Trophoblast cell (in vitro differentiated cells and primary cell): ENCODE data around the gene COL5A3.

Experiments used
- DNase-seq, 2 donors: peaks; one replicate each; pipeline ENCODE4 v3.0.0-alpha.2; 2016
- H2AFZ ChIP-seq: 2 replicates; pipeline ENCODE4 v1.6.1; 2013; ENCODE audit warnings: low read length, moderate library complexity, mild to moderate bottlenecking; ENCODE audit not compliant: insufficient read depth, poor library complexity
- H2AK5ac ChIP-seq: 2 replicates; pipeline ENCODE4 v1.6.1; 2013; ENCODE audit warnings: mild to moderate bottlenecking, low read length
- H2BK120ac ChIP-seq: 2 replicates; pipeline ENCODE4 v1.6.1; 2013; ENCODE audit warnings: low read length, mild to moderate bottlenecking, moderate library complexity; ENCODE audit not compliant: insufficient read depth, poor library complexity
- H2BK12ac ChIP-seq: 2 replicates; pipeline ENCODE4 v1.6.1; 2013; ENCODE audit warnings: mild to moderate bottlenecking, low read length, moderate library complexity
- H2BK5ac ChIP-seq: 2 replicates; pipeline ENCODE4 v1.6.1; 2013; ENCODE audit warnings: low read length, low read depth, moderate library complexity, mild to moderate bottlenecking; ENCODE audit not compliant: poor library complexity
- H3K14ac ChIP-seq: 2 replicates; pipeline ENCODE4 v1.6.1; 2013; ENCODE audit warnings: mild to moderate bottlenecking, low read length
- H3K18ac ChIP-seq: 2 replicates; pipeline ENCODE4 v1.6.1; 2013; ENCODE audit warnings: mild to moderate bottlenecking, low read length
- H3K23ac ChIP-seq: 2 replicates; pipeline ENCODE4 v1.6.1; 2013; ENCODE audit warnings: low read length
- H3K27ac ChIP-seq: 2 replicates; pipeline ENCODE4 v1.5.1; 2013; ENCODE audit warnings: low read depth, mild to moderate bottlenecking, inconsistent platforms, low read length, moderate library complexity
- H3K27me3 ChIP-seq: 2 replicates; pipeline ENCODE4 v1.6.1; 2013; ENCODE audit warnings: inconsistent platforms, mild to moderate bottlenecking, low read length, moderate library complexity; ENCODE audit not compliant: insufficient read depth
- H3K36me3 ChIP-seq, 2 experiments: 1 replicate in 1 of 2; 2 replicates in 1 of 2; pipeline ENCODE4 v1.6.1; 2013; ENCODE audit warnings: low read length in 2 of 2, mild to moderate bottlenecking in 2 of 2, moderate library complexity in 1 of 2; ENCODE audit not compliant: insufficient read depth in 2 of 2, control insufficient read depth in 1 of 2
- H3K4ac ChIP-seq: 2 replicates; pipeline ENCODE4 v1.6.1; 2013; ENCODE audit warnings: low read depth, mild to moderate bottlenecking, low read length, moderate library complexity
- H3K4me1 ChIP-seq, 2 experiments: 1 replicate in 1 of 2; 2 replicates in 1 of 2; pipeline ENCODE4 v1.6.1; 2013; ENCODE audit warnings: low read length in 2 of 2, mild to moderate bottlenecking in 2 of 2, moderate library complexity in 1 of 2; ENCODE audit not compliant: insufficient read depth in 2 of 2, control insufficient read depth in 1 of 2
- H3K4me2 ChIP-seq: 2 replicates; pipeline ENCODE4 v1.6.1; 2013; ENCODE audit warnings: inconsistent platforms, mild to moderate bottlenecking, low read length, moderate library complexity
- H3K4me3 ChIP-seq: 2 replicates; pipeline ENCODE4 v1.5.1; 2013; ENCODE audit warnings: mild to moderate bottlenecking, low read depth, low read length, inconsistent platforms
- H3K79me1 ChIP-seq: one replicate; pipeline ENCODE4 v1.6.1; 2013; ENCODE audit warnings: low read length
- H3K79me2 ChIP-seq: 2 replicates; pipeline ENCODE4 v1.6.1; 2013; ENCODE audit warnings: low read length, mild to moderate bottlenecking; ENCODE audit not compliant: control insufficient read depth, insufficient read depth, poor library complexity
- H3K9ac ChIP-seq: 2 replicates; pipeline ENCODE4 v1.6.1; 2013; ENCODE audit warnings: mild to moderate bottlenecking, low read length
- H3K9me3 ChIP-seq: 2 replicates; pipeline ENCODE4 v1.6.1; 2013; ENCODE audit warnings: low read depth, mild to moderate bottlenecking, control low read depth, inconsistent platforms, low read length; ENCODE audit not compliant: insufficient read depth
- H4K12ac ChIP-seq: 2 replicates; pipeline ENCODE4 v1.6.1; 2013; ENCODE audit warnings: low read depth, mild to moderate bottlenecking, low read length, moderate library complexity
- H4K8ac ChIP-seq: 2 replicates; pipeline ENCODE4 v1.6.1; 2013; ENCODE audit warnings: low read depth, mild to moderate bottlenecking, low read length, moderate library complexity
- H4K91ac ChIP-seq: one replicate; pipeline ENCODE4 v1.6.1; 2013; ENCODE audit warnings: low read depth, mild to moderate bottlenecking, low read length, moderate library complexity
- WGBS: extraction: QIAGEN DNeasy Blood & Tissue Kit; methylation state at CpG from one replicate; pipeline ENCODE4 v1.1.7; 2013; ENCODE audit warnings: missing lambda C conversion rate; ENCODE audit not compliant: insufficient read length, insufficient coverage; ENCODE audit errors: extremely low coverage; 5-methylcytosine and 5-hydroxymethylcytosine counted together

Gene COL5A3

GRCh38 chr19:10005632-10006334, 4.5 kb downstream of the COL5A3 start:
- Histone ChIP-seq H3K4ac (no peak overlapping the region), H4K91ac (no peak overlapping the region)
- WGBS: no CpG with 5 or more reads among the region's 17 CpGs

GRCh38 chr19:10004617-10005016, 5.7 kb downstream of the COL5A3 start:
- no CpG with 5 or more reads among the region's 9 CpGs for WGBS
- Histone ChIP-seq H2BK120ac (no peak overlapping the region), H3K9ac (no peak overlapping the region), H2BK5ac (no peak overlapping the region), H2AFZ (no peak overlapping the region), H3K27ac (no peak overlapping the region), H4K8ac (no peak overlapping the region), H4K91ac (no peak overlapping the region), H3K4me1 (peaks cover 0 to 3% of the 10 kb centered on the region in 2 experiments), H3K18ac (no peak overlapping the region), H3K36me3 (no peaks in the 10 kb centered on the region), H3K4me3 (no peak overlapping the region), H3K9me3 (peaks cover 1% of the 10 kb centered on the region), H3K4ac (no peak overlapping the region), H4K12ac (no peak overlapping the region), H3K14ac (no peak overlapping the region), H3K79me1 (no peaks in the 10 kb centered on the region), H3K27me3 (peaks cover 1% of the 10 kb centered on the region), H3K23ac (no peak overlapping the region), H2BK12ac (no peak overlapping the region), H2AK5ac (no peak overlapping the region), H3K4me2 (no peak overlapping the region), H3K79me2 (no peaks in the 10 kb centered on the region)
- DNase-seq: no peak

More at GRCh38 chr19:10005632-10006334, 4.5 kb downstream of the COL5A3 start:
- Histone ChIP-seq H3K9me3 (peaks cover 1% of the 10 kb centered on the region), H4K8ac (no peak overlapping the region), H3K23ac (no peak overlapping the region), H2BK5ac (no peak overlapping the region), H2BK120ac (no peak overlapping the region), H3K27ac (no peak overlapping the region), H3K4me3 (no peak overlapping the region), H3K9ac (no peak overlapping the region), H3K18ac (no peak overlapping the region), H3K14ac (no peak overlapping the region), H2BK12ac (no peak overlapping the region), H3K27me3 (peaks cover 12% of the 10 kb centered on the region), H4K12ac (no peak overlapping the region), H3K4me1 (peaks cover 0 to 3% of the 10 kb centered on the region in 2 experiments), H3K79me2 (no peaks in the 10 kb centered on the region), H2AK5ac (no peak overlapping the region), H2AFZ (no peak overlapping the region), H3K4me2 (no peak overlapping the region), H3K36me3 (no peaks in the 10 kb centered on the region), H3K79me1 (no peaks in the 10 kb centered on the region)
- no peak for DNase-seq

- Histone ChIP-seq H3K27me3 (no peaks in the 10 kb centered on the region), H2AK5ac (no peak overlapping the region), H3K27ac (no peak overlapping the region), H3K4ac (no peak overlapping the region), H3K14ac (no peak overlapping the region), H3K18ac (no peak overlapping the region), H3K79me1 (no peaks in the 10 kb centered on the region), H2BK5ac (no peak overlapping the region), H3K9me3 (peaks cover 1% of the 10 kb centered on the region), H3K4me3 (no peak overlapping the region), H3K4me1 (no peaks in the 10 kb centered on the region), H4K91ac (no peak overlapping the region), H3K23ac (no peak overlapping the region), H3K36me3 (no peaks in the 10 kb centered on the region), H2AFZ (no peak overlapping the region), H3K4me2 (no peak overlapping the region), H2BK12ac (no peak overlapping the region), H2BK120ac (no peak overlapping the region), H3K79me2 (no peaks in the 10 kb centered on the region), H3K9ac (no peak overlapping the region), H4K12ac (no peak overlapping the region), H4K8ac (no peak overlapping the region)
- DNase-seq: no peak
- no CpG with 5 or more reads among the region's 6 CpGs for WGBS
These were observed 7.0 kb downstream of the COL5A3 start for GRCh38 chr19:10003271-10003670.

GRCh38 chr19:10001899-10002298, 8.4 kb downstream of the COL5A3 start:
- no peak overlapping the region for H2BK12ac ChIP-seq
- H4K91ac ChIP-seq: no peak overlapping the region
- H4K8ac ChIP-seq: no peak overlapping the region
- H3K9ac ChIP-seq: no peak overlapping the region
- H2AK5ac ChIP-seq: no peak overlapping the region
- no peak overlapping the region for H2AFZ ChIP-seq
- no peak overlapping the region for H3K4me2 ChIP-seq
- H2BK120ac ChIP-seq: no peak overlapping the region
- no peak overlapping the region for H3K14ac ChIP-seq
- H3K4ac ChIP-seq: no peak overlapping the region
- H3K4me1 ChIP-seq: no peaks in the 10 kb centered on the region
- H2BK5ac ChIP-seq: no peak overlapping the region
- H3K79me1 ChIP-seq: no peaks in the 10 kb centered on the region
- H4K12ac ChIP-seq: no peak overlapping the region
- no CpG with 5 or more reads among the region's 6 CpGs for WGBS
- H3K23ac ChIP-seq: no peak overlapping the region
- H3K27me3 ChIP-seq: no peaks in the 10 kb centered on the region
- no peaks in the 10 kb centered on the region for H3K36me3 ChIP-seq
- no peak overlapping the region for H3K18ac ChIP-seq
- H3K4me3 ChIP-seq: no peak overlapping the region
- no peaks in the 10 kb centered on the region for H3K79me2 ChIP-seq
- no peak overlapping the region for H3K27ac ChIP-seq
- no peak for DNase-seq
- peaks cover 1% of the 10 kb centered on the region for H3K9me3 ChIP-seq
